Activated T-helper 1 cell treated with anti-CD3 and anti-CD28 coated beads, Interleukin-12 subunit alpha, Interleukin-12 subunit beta, Interleukin-2, Interleukin-4 antibody, amounts not matched to agents 30 ng/mL and 10 ng/mL and 1 ng/mL, durations not matched to agents 14 hours and 24 hours and 36 hours (primary cell): ENCODE measurements around the gene DPYSL3. TPM values are rescaled to one million over a fixed set of nuclear protein-coding genes. Genes with fewer than 3 reads are reported as not detected.

ENCODE experiments used
- DNase-seq: peaks from one replicate; pipeline ENCODE4 v3.0.0; 2021; ENCODE audit warnings: low spot score
- H3K27ac Mint-ChIP-seq: one replicate; pipeline ENCODE4 v1.8.0; 2021; ENCODE audit warnings: mild to moderate bottlenecking, mixed read lengths
- H3K27me3 Mint-ChIP-seq: one replicate; pipeline ENCODE4 v1.8.0; 2022; ENCODE audit warnings: mild to moderate bottlenecking, moderate library complexity, mixed read lengths; ENCODE audit not compliant: insufficient read depth
- H3K36me3 Mint-ChIP-seq: one replicate; pipeline ENCODE4 v1.8.0; 2021; ENCODE audit warnings: low read depth, mixed read lengths
- H3K4me1 Mint-ChIP-seq: one replicate; pipeline ENCODE4 v1.8.0; 2021; ENCODE audit warnings: low read depth, mixed read lengths
- H3K4me3 Mint-ChIP-seq: one replicate; pipeline ENCODE4 v1.8.0; 2021; ENCODE audit warnings: mild to moderate bottlenecking, moderate library complexity, mixed read lengths
- H3K9me3 Mint-ChIP-seq: one replicate; pipeline ENCODE4 v1.8.0; 2021; ENCODE audit warnings: mixed read lengths
- intact Hi-C: fragments of 100-400 bp; cut with micrococcal nuclease; formaldehyde crosslinking; loops from one replicate; pipeline ENCODE4 v1.15.1; 2024
- total RNA-seq: library from RNA; stranded (reverse); gene quantifications from 2 replicates; pipeline ENCODE4 v1.2.3, GENCODE V29; 2022

The DPYSL3 gene
- total RNA-seq, 1 donor from 2014 or later, result 0.16 TPM

- intact Hi-C loops, result no loop called here
- Mint-ChIP-seq H3K4me1 (no peaks in the 10 kb centered on the region), H3K27ac (no peak overlapping the region), H3K4me3 (no peak overlapping the region), H3K9me3 (no peaks in the 10 kb centered on the region), H3K27me3 (no peaks in the 10 kb centered on the region), H3K36me3 (no peaks in the 10 kb centered on the region)
- no peak for DNase-seq
Measured at GRCh38 chr5:147481376-147481775, 28.5 kb downstream of the DPYSL3 start.

DNA sequence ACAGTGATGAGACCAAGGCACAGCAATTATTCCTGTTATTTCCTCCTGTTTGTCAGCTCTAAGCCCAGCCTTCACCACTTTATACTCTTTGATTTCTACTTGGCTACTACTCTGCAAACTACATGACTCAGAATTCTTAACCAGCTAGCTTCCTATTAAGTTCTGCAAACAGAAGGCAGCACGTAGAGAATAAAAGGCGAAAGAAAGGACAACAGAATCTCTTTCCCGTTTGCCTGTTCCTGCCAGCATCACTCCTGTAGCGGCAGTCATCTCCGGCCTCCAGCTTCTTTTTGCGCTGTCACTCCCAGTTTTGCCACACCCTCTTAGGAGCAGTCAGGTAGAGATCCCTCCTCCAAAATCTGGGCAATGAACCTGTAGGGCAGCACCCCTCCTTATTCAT lies 29.9 kb downstream of the DPYSL3 start:
- no peaks in the 10 kb centered on the region for H3K36me3 Mint-ChIP-seq
- H3K9me3 Mint-ChIP-seq, result no peaks in the 10 kb centered on the region
- no peak overlapping the region for H3K4me3 Mint-ChIP-seq
- H3K27me3 Mint-ChIP-seq, result no peaks in the 10 kb centered on the region
- no peaks in the 10 kb centered on the region for H3K4me1 Mint-ChIP-seq
- no peak overlapping the region for H3K27ac Mint-ChIP-seq
- no peak for DNase-seq
- intact Hi-C loops, result no loop called here

- Mint-ChIP-seq H3K27me3 (no peaks in the 10 kb centered on the region), H3K36me3 (no peaks in the 10 kb centered on the region), H3K9me3 (no peaks in the 10 kb centered on the region), H3K27ac (no peak overlapping the region), H3K4me3 (no peak overlapping the region), H3K4me1 (no peaks in the 10 kb centered on the region)
- intact Hi-C loops, result no loop called here
- DNase-seq, result no peak
Measured at GRCh38 chr5:147479444-147479843, 30.4 kb downstream of the DPYSL3 start.

- no peak for DNase-seq
- no peak overlapping the region for H3K27ac Mint-ChIP-seq
- no peaks in the 10 kb centered on the region for H3K4me1 Mint-ChIP-seq
- H3K9me3 Mint-ChIP-seq, result no peaks in the 10 kb centered on the region
- H3K27me3 Mint-ChIP-seq, result no peaks in the 10 kb centered on the region
- intact Hi-C loops, result no loop called here
- no peaks in the 10 kb centered on the region for H3K36me3 Mint-ChIP-seq
- no peak overlapping the region for H3K4me3 Mint-ChIP-seq
Measured at GRCh38 chr5:147474140-147474539, 35.7 kb downstream of the DPYSL3 start.

GRCh38 chr5:147472664-147473475 lies 37.0 kb downstream of the DPYSL3 start:
- no peaks in the 10 kb centered on the region for H3K4me1 Mint-ChIP-seq
- no peak overlapping the region for H3K4me3 Mint-ChIP-seq
- no peaks in the 10 kb centered on the region for H3K9me3 Mint-ChIP-seq
- H3K36me3 Mint-ChIP-seq, result no peaks in the 10 kb centered on the region
- no peaks in the 10 kb centered on the region for H3K27me3 Mint-ChIP-seq
- no peak for DNase-seq
- intact Hi-C loops, result no loop called here
- H3K27ac Mint-ChIP-seq, result no peak overlapping the region

- Mint-ChIP-seq H3K27ac (no peak overlapping the region), H3K4me1 (no peaks in the 10 kb centered on the region), H3K27me3 (peaks cover 4% of the 10 kb centered on the region), H3K4me3 (no peak overlapping the region), H3K36me3 (no peaks in the 10 kb centered on the region), H3K9me3 (no peaks in the 10 kb centered on the region)
- intact Hi-C loops, result no loop called here
- no peak for DNase-seq
Measured at GRCh38 chr5:147467973-147468508, 41.8 kb downstream of the DPYSL3 start.

DNA sequence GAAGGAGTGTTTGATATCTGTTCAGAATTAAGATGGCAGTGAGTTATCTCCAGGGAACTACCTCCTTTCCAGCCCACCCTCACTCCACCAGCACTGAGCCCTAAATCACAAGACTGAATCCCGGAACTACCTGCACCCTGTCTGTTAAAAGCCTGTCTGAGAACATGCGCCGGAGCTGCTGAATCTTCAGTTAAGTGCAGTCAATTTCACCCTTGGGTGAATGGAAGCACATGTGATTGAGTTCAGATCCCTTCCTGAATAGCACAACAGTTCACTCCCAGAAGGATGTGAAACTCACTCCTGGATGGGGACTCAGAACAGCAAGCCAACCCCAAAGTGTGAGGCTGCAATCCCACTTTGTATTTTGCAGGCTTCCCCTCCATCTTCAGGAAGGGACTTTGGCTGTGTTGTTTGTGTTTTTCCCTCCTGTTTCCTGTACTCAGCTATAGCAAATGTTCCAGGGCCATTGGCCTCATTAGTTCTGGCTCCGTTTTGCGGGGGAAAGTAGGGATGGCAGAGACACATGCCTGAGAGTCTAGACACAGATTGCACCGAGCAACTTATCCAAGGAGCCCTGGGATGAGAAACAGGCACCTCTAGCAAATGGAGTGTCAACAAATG lies 43.4 kb downstream of the DPYSL3 start:
- H3K27me3 Mint-ChIP-seq, result peaks cover 5% of the 10 kb centered on the region

GRCh38 chr5:147465747-147466146 lies 44.1 kb downstream of the DPYSL3 start:
- intact Hi-C loops, result no loop called here
- H3K4me3 Mint-ChIP-seq, result no peak overlapping the region
- no peaks in the 10 kb centered on the region for H3K4me1 Mint-ChIP-seq
- no peaks in the 10 kb centered on the region for H3K36me3 Mint-ChIP-seq
- H3K9me3 Mint-ChIP-seq, result no peaks in the 10 kb centered on the region
- H3K27ac Mint-ChIP-seq, result no peak overlapping the region
- no peak for DNase-seq
- peaks cover 9% of the 10 kb centered on the region for H3K27me3 Mint-ChIP-seq

More for the DNA sequence above, 43.4 kb downstream of the DPYSL3 start:
- intact Hi-C loops, result no loop called here
- H3K27ac Mint-ChIP-seq, result no peak overlapping the region
- H3K36me3 Mint-ChIP-seq, result no peaks in the 10 kb centered on the region
- no peaks in the 10 kb centered on the region for H3K4me1 Mint-ChIP-seq
- H3K4me3 Mint-ChIP-seq, result no peak overlapping the region
- no peak for DNase-seq
- no peaks in the 10 kb centered on the region for H3K9me3 Mint-ChIP-seq

DNA sequence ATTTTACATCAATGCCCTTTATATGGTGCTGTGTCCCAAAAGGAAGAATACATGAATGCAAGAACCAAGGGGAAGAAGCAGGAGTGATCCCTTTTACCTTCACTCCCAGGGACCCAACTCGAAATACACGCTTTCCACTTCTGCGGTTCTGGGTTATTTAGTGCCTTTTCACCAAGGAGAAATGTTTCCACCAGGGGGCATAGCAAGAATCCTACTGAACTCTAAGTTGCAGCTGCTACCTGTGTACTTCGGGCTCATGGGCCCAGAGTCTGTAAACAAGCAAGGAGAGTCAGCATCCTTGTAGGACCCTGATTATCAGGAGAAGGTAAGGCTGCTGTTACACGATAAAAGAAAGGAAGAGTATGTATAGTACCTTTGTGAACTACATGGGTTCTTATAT lies 45.7 kb downstream of the DPYSL3 start:
- H3K27me3 Mint-ChIP-seq, result peaks cover 9% of the 10 kb centered on the region
- H3K9me3 Mint-ChIP-seq, result no peaks in the 10 kb centered on the region
- H3K36me3 Mint-ChIP-seq, result no peaks in the 10 kb centered on the region
- H3K4me3 Mint-ChIP-seq, result no peak overlapping the region
- no peak overlapping the region for H3K27ac Mint-ChIP-seq
- H3K4me1 Mint-ChIP-seq, result no peaks in the 10 kb centered on the region
- DNase-seq, result no peak
- intact Hi-C loops, result no loop called here

GRCh38 chr5:147461915-147462314 lies 48.0 kb downstream of the DPYSL3 start:
- Mint-ChIP-seq H3K4me1 (no peaks in the 10 kb centered on the region), H3K27ac (no peak overlapping the region), H3K27me3 (peaks cover 13% of the 10 kb centered on the region), H3K4me3 (no peak overlapping the region), H3K9me3 (no peaks in the 10 kb centered on the region), H3K36me3 (no peaks in the 10 kb centered on the region)
- intact Hi-C loops, result no loop called here
- DNase-seq, result no peak

GRCh38 chr5:147460380-147460779 lies 49.5 kb downstream of the DPYSL3 start:
- intact Hi-C loops, result no loop called here
- H3K27me3 Mint-ChIP-seq, result peaks cover 20% of the 10 kb centered on the region

DNA sequence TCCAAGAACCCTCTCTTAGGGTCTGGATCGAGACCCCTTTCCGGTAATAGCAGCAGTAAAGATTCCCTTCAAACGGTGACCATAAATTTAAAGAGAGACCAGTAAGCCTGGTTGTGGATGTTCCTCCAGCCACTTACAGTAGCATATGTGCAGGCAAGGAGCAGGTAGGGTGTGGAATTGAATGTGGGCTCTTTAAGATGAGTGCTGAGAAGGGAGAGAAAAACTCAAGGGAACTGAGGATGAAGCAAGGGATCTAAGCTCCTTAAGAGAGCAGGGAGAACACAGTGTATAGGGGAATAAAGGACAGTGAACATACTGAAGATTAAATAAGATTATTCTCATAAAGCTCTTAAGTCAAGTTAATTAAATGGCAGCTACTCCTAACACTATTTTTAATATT lies 51.3 kb downstream of the DPYSL3 start:
- H3K36me3 Mint-ChIP-seq, result no peaks in the 10 kb centered on the region
- H3K27me3 Mint-ChIP-seq, result peaks cover 38% of the 10 kb centered on the region
- no peak overlapping the region for H3K27ac Mint-ChIP-seq
- no peak for DNase-seq
- no peak overlapping the region for H3K4me3 Mint-ChIP-seq
- H3K4me1 Mint-ChIP-seq, result peaks cover 16% of the 10 kb centered on the region
- H3K9me3 Mint-ChIP-seq, result no peaks in the 10 kb centered on the region
- intact Hi-C loops, result no loop called here

More at GRCh38 chr5:147460380-147460779, 49.5 kb downstream of the DPYSL3 start:
- Mint-ChIP-seq H3K27ac (no peak overlapping the region), H3K4me3 (no peak overlapping the region), H3K36me3 (no peaks in the 10 kb centered on the region), H3K9me3 (no peaks in the 10 kb centered on the region), H3K4me1 (no peaks in the 10 kb centered on the region)
- DNase-seq, result no peak

GRCh38 chr5:147455822-147456450 lies 53.9 kb downstream of the DPYSL3 start:
- H3K27ac Mint-ChIP-seq, result no peak overlapping the region
- no peak for DNase-seq
- peaks cover 22% of the 10 kb centered on the region for H3K4me1 Mint-ChIP-seq
- H3K36me3 Mint-ChIP-seq, result no peaks in the 10 kb centered on the region
- no peak overlapping the region for H3K4me3 Mint-ChIP-seq
- intact Hi-C loops, result loop anchor here (2.0 kb wide), 1 partner anchor 121 kb away; no protein-coding TSS in a partner anchor
- no peaks in the 10 kb centered on the region for H3K9me3 Mint-ChIP-seq
- peaks cover 45% of the 10 kb centered on the region for H3K27me3 Mint-ChIP-seq
